Uterus (tissue), 2 donors: ENCODE results near the gene USP17L5.
"Not testable (repeated sequence)": the region's sequence is repeated elsewhere in the genome, so short reads cannot be mapped to it uniquely, and the experiment has no call there.

Source experiments
- CTCF ChIP-seq, 4 experiments: fragments of 200-600 bp in 2 of 4; fragments of 450-650 bp in 2 of 4; sonication (generic) in 2 of 4; IDR thresholded peaks; one replicate each; pipeline ENCODE4 v1.5.1; 2016 to 2019; ENCODE audit warnings: antibody characterized with exemption in 4 of 4, mild to moderate bottlenecking in 2 of 4, moderate library complexity in 1 of 4
- POLR2A ChIP-seq, 2 donors: fragments of 450-650 bp; IDR thresholded peaks; one replicate each; pipeline ENCODE4 v1.6.1; 2016; ENCODE audit warnings: antibody characterized with exemption in 2 of 2, mild to moderate bottlenecking in 1 of 2, moderate library complexity in 1 of 2

GRCh38 chr4:9379881-9380280 lies 40.7 kb downstream of the USP17L5 start:
- not testable (repeated sequence) for TF ChIP-seq POLR2A, CTCF (IDR thresholded peaks at IDR 0.05)
